ENCODE results near the gene ZDHHC14. TPM values are rescaled to one million over a fixed set of nuclear protein-coding genes. Genes with fewer than 3 reads are reported as not detected.

Gene ZDHHC14
- total RNA-seq, 1 experiment from 2014 or later = 4.9 TPM

GRCh38 chr6:157481189-157481864 is 100.3 kb downstream of the ZDHHC14 start:
- Histone ChIP-seq H4K20me1 (ENCODE audit: low read length) (no peaks in the 10 kb centered on the region), H2AFZ (ENCODE audit: low read length) (no peak overlapping the region), H3K27ac (ENCODE audit: low read length) (no peak overlapping the region), H3K27me3 (ENCODE audit: low read length) (no peaks in the 10 kb centered on the region), H3K4me3 (ENCODE audit: low read length) (no peak overlapping the region), H3F3A (ENCODE audit: low read length, unreplicated experiment) (no peaks in the 10 kb centered on the region), H3K9me2 (replicated peaks; ENCODE audit: low read length) (no peaks in the 10 kb centered on the region), H3K36me3 (ENCODE audit: low read depth, low read length) (no peaks in the 10 kb centered on the region), H3K4me1 (ENCODE audit: insufficient read depth, low read length) (no peaks in the 10 kb centered on the region), H3K79me2 (ENCODE audit: low read length) (no peaks in the 10 kb centered on the region), H3K9ac (ENCODE audit: low read length) (no peak overlapping the region), H3K9me3 (ENCODE audit: low read length) (no peaks in the 10 kb centered on the region), H3K4me2 (ENCODE audit: low read length) (no peak overlapping the region)
- POLR2A ChIA-PET (ENCODE audit: unreplicated experiment) = no interaction called here
- ATAC-seq (no peak), DNase-seq (no peak)
- intact Hi-C loops (cut with micrococcal nuclease) = no loop called here
- no peak for TF ChIP-seq EZH2phosphoT487 (IDR thresholded peaks at IDR 0.05; ENCODE audit: borderline replicate concordance, low read length)
- no peak for TF ChIP-seq CTCF (conservative IDR thresholded peaks at IDR 0.05; ENCODE audit: low read depth, low read length)
- no TSS peak for BruUV-seq (replicated peaks)
- CTCF ChIA-PET = no interaction called here

GRCh38 chr6:157481865-157482249 is 100.9 kb downstream of the ZDHHC14 start:
- POLR2A ChIA-PET (ENCODE audit: unreplicated experiment) = no interaction called here

More at GRCh38 chr6:157481865-157482249, 100.9 kb downstream of the ZDHHC14 start:
- no peak for ATAC-seq
- CTCF ChIA-PET = no interaction called here
- H4K20me1 ChIP-seq (ENCODE audit: low read length) = no peaks in the 10 kb centered on the region
- intact Hi-C loops (cut with micrococcal nuclease) = no loop called here
- no peaks in the 10 kb centered on the region for H3F3A ChIP-seq (ENCODE audit: low read length, unreplicated experiment)
- no peak overlapping the region for H3K27ac ChIP-seq (ENCODE audit: low read length)
- no peaks in the 10 kb centered on the region for H3K79me2 ChIP-seq (ENCODE audit: low read length)
- H3K36me3 ChIP-seq (ENCODE audit: low read depth, low read length) = no peaks in the 10 kb centered on the region
- no peaks in the 10 kb centered on the region for H3K4me1 ChIP-seq (ENCODE audit: insufficient read depth, low read length)
- no peaks in the 10 kb centered on the region for H3K9me3 ChIP-seq (ENCODE audit: low read length)
- H3K4me2 ChIP-seq (ENCODE audit: low read length) = no peak overlapping the region
- no peak overlapping the region for H3K9ac ChIP-seq (ENCODE audit: low read length)
- no peak overlapping the region for H2AFZ ChIP-seq (ENCODE audit: low read length)
- H3K9me2 ChIP-seq (replicated peaks; ENCODE audit: low read length) = no peaks in the 10 kb centered on the region
- DNase-seq = no peak
- no peak overlapping the region for H3K4me3 ChIP-seq (ENCODE audit: low read length)
- BruUV-seq (replicated peaks) = no TSS peak
- no peaks in the 10 kb centered on the region for H3K27me3 ChIP-seq (ENCODE audit: low read length)
- no peak for TF ChIP-seq EZH2 (IDR thresholded peaks at IDR 0.05; ENCODE audit: low read length, unreplicated experiment)
- no peak for TF ChIP-seq CTCF (conservative IDR thresholded peaks at IDR 0.05; ENCODE audit: low read depth, low read length)
- TF ChIP-seq EZH2phosphoT487 (IDR thresholded peaks at IDR 0.05; ENCODE audit: borderline replicate concordance, low read length) = no peak

Data from PC-3 (cell line).